Mesothelial cell of epicardium (in vitro differentiated cells): Measurements from ENCODE around the gene PLEKHG3. TPM values are rescaled to one million over a fixed set of nuclear protein-coding genes. Genes with fewer than 3 reads are reported as not detected.

ENCODE experiments used
- DNase-seq, 2 experiments: peaks; one replicate each; pipeline ENCODE4 v3.0.0; 2021; ENCODE audit warnings: low spot score in 2 of 2; ENCODE audit not compliant: unreplicated experiment in 2 of 2
- H3K27ac Mint-ChIP-seq: 2 replicates; pipeline ENCODE4 v1.8.0; 2021; ENCODE audit warnings: mixed read lengths
- H3K27me3 Mint-ChIP-seq: 2 replicates; pipeline ENCODE4 v1.8.0; 2021; ENCODE audit warnings: low read depth, mixed read lengths
- H3K36me3 Mint-ChIP-seq: 2 replicates; pipeline ENCODE4 v1.8.0; 2021; ENCODE audit warnings: mixed read lengths
- H3K4me1 Mint-ChIP-seq: 2 replicates; pipeline ENCODE4 v1.8.0; 2021; ENCODE audit warnings: mixed read lengths
- H3K4me3 Mint-ChIP-seq: 2 replicates; pipeline ENCODE4 v1.8.0; 2021; ENCODE audit warnings: mild to moderate bottlenecking, moderate library complexity, mixed read lengths
- H3K9me3 Mint-ChIP-seq: 2 replicates; pipeline ENCODE4 v1.8.0; 2021; ENCODE audit warnings: mixed read lengths
- total RNA-seq: library from RNA; stranded (reverse); gene quantifications from 3 replicates; pipeline ENCODE4 v1.2.1, GENCODE V29; 2021
- TF ChIP-seq, protein P1 (sequence below): fragments of 200-600 bp; sonication (generic); IDR thresholded peaks from one replicate; pipeline ENCODE4 v1.5.0; 2021; ENCODE audit warnings: antibody characterized with exemption; ENCODE audit not compliant: unreplicated experiment

Gene PLEKHG3
- total RNA-seq, 1 donor from 2014 or later, result 141 TPM

DNA sequence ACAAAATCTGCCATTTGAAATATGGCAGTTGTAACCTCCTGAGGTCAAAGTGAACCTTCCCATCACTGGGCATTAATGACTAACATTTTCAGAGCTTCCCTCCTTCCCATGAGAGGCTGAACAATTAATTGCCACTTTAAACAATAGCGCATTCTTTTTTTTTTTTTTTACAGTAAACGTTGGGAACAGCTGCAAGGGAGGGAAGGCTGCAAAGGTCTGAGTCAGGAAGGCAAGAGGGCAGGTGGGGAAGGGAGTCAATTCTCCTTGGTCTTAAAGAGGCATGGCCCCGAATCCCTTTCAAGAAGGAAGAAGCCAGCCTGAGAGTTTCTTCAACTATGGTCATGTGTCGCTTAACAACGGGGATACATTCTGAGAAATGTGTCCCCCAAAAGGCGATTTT, 41.0 kb upstream of the PLEKHG3 start:
- DNase-seq, result no peak
- TF ChIP-seq, protein P1, sequence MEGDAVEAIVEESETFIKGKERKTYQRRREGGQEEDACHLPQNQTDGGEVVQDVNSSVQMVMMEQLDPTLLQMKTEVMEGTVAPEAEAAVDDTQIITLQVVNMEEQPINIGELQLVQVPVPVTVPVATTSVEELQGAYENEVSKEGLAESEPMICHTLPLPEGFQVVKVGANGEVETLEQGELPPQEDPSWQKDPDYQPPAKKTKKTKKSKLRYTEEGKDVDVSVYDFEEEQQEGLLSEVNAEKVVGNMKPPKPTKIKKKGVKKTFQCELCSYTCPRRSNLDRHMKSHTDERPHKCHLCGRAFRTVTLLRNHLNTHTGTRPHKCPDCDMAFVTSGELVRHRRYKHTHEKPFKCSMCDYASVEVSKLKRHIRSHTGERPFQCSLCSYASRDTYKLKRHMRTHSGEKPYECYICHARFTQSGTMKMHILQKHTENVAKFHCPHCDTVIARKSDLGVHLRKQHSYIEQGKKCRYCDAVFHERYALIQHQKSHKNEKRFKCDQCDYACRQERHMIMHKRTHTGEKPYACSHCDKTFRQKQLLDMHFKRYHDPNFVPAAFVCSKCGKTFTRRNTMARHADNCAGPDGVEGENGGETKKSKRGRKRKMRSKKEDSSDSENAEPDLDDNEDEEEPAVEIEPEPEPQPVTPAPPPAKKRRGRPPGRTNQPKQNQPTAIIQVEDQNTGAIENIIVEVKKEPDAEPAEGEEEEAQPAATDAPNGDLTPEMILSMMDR, result no peak
- Mint-ChIP-seq H3K27ac (peak overlapping the region; percentile 82), H3K9me3 (no peaks in the 10 kb centered on the region), H3K27me3 (no peaks in the 10 kb centered on the region), H3K4me1 (peaks cover 17% of the 10 kb centered on the region), H3K4me3 (no peak overlapping the region), H3K36me3 (no peaks in the 10 kb centered on the region)

DNA sequence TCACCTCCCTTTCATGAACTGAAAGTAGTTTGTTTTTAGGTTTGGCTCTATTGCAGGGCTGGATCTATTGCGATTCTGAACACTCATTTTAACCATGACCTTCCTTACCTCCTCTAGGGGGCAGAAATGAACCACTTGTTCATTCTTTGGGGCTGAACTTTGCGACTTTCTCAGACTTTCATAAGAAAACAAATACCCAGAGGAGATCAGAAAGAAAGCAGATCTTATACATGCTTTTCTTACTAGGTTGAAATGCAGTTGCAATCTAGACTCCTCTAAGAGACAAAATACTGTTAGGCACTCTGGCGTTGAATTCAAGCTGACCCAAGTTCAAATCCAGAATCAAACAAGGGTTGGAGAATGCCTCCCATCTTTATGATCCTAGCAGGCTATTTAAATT, 32.6 kb upstream of the PLEKHG3 start:
- H3K27ac Mint-ChIP-seq, result peak overlapping the region; percentile 69
- no peak for DNase-seq
- H3K9me3 Mint-ChIP-seq, result no peaks in the 10 kb centered on the region
- no peaks in the 10 kb centered on the region for H3K36me3 Mint-ChIP-seq
- TF ChIP-seq, protein P1, result peak; percentile 54
- H3K4me3 Mint-ChIP-seq, result no peak overlapping the region
- H3K4me1 Mint-ChIP-seq, result peaks cover 20% of the 10 kb centered on the region
- no peaks in the 10 kb centered on the region for H3K27me3 Mint-ChIP-seq

DNA sequence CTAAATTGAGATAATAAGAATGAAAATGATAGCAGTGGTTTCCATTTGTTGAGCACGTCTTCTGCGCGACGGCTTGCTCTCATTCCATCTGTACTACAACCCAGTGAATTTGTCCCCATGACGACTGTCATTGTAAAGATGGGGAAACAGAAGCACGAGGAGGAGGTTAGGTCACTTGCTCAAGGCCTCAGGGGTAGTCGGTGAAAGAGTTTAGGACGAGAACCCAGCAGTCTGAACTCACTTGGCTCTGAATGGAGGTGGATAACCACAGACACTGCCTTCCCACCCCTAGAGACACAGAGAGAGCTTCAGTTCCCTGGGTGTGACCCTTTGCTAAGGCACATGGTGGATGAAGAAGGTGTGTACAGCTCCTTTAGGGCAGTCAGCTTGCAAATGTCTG, 30.9 kb upstream of the PLEKHG3 start:
- peak overlapping the region; percentile 37 for H3K27ac Mint-ChIP-seq

DNA sequence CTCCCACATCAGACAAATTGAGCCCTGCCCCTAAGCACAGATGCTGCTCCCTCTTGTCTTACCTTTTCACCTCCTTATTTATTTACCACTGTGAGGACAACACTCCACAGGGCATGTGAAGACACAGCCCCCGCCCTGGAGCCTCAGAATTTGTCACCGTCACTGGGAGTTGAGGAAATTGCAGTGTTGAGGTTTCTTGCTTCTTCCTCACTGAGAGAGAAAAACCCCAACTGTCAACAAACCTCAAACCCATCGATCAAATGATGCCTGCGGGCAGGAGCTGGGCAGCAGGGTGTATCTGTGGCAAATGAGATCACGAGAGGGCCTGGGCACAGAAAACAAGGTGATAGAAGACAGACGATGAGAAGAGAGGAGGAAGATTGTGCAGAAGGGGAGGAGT, 30.5 kb upstream of the PLEKHG3 start:
- H3K4me1 Mint-ChIP-seq, result peaks cover 18% of the 10 kb centered on the region
- no peaks in the 10 kb centered on the region for H3K9me3 Mint-ChIP-seq
- peak overlapping the region; percentile 70 for H3K27ac Mint-ChIP-seq
- TF ChIP-seq, protein P1, result no peak
- no peak for DNase-seq
- no peaks in the 10 kb centered on the region for H3K27me3 Mint-ChIP-seq
- H3K36me3 Mint-ChIP-seq, result no peaks in the 10 kb centered on the region
- no peak overlapping the region for H3K4me3 Mint-ChIP-seq

More for the DNA sequence above, 30.9 kb upstream of the PLEKHG3 start:
- no peaks in the 10 kb centered on the region for H3K9me3 Mint-ChIP-seq
- TF ChIP-seq, protein P1, result no peak
- no peaks in the 10 kb centered on the region for H3K36me3 Mint-ChIP-seq
- H3K27me3 Mint-ChIP-seq, result no peaks in the 10 kb centered on the region
- H3K4me3 Mint-ChIP-seq, result no peak overlapping the region
- peaks cover 18% of the 10 kb centered on the region for H3K4me1 Mint-ChIP-seq
- no peak for DNase-seq

DNA sequence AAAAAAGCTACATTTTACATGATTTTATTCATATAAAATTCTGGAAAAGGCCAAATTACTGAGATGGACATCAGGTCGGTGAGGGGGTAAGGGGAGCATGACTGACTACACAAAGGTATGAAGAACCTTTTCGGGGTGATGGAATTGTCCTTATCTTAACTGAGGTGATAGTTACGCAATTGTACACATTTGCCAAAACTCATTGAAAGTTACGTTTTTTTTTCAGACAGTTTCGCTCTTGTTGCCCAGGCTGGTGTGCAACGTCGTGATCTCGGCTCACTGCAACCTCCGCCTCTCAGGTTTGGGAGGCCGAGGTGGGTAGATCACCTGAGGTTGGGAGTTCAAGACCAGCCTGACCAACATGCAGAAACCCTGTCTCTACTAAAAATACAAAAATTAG, 29.4 kb upstream of the PLEKHG3 start:
- H3K27ac Mint-ChIP-seq, result peak overlapping the region; percentile 50
- no peaks in the 10 kb centered on the region for H3K27me3 Mint-ChIP-seq
- H3K9me3 Mint-ChIP-seq, result no peaks in the 10 kb centered on the region
- H3K4me3 Mint-ChIP-seq, result no peak overlapping the region
- H3K36me3 Mint-ChIP-seq, result no peaks in the 10 kb centered on the region
- H3K4me1 Mint-ChIP-seq, result peaks cover 18% of the 10 kb centered on the region
- TF ChIP-seq, protein P1, result no peak
- no peak for DNase-seq

DNA sequence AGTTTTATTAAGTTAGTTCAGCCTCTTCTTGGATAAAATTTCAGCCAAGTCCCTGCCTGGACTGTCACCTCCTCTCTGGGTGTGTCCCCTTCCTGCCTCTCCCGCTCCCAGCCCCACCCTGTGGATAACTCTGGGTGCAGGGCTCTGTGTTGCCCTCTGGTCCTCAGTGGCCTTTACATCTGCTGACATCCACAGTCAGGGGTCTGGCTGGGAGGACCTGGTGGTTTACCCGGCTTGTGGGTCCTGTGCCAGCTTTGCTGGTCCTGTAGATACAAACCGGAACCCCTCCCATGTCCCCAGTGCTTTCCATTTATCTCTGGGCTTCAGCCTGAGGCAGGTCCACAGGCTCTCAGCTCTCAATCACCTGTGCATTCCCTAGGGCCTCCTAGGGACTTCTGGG, 28.9 kb upstream of the PLEKHG3 start:
- no peak overlapping the region for H3K27ac Mint-ChIP-seq
- H3K4me1 Mint-ChIP-seq, result peaks cover 23% of the 10 kb centered on the region

More for the DNA sequence above, 28.9 kb upstream of the PLEKHG3 start:
- no peak for DNase-seq
- TF ChIP-seq, protein P1, result no peak
- Mint-ChIP-seq H3K4me3 (no peak overlapping the region), H3K9me3 (no peaks in the 10 kb centered on the region), H3K27me3 (no peaks in the 10 kb centered on the region), H3K36me3 (no peaks in the 10 kb centered on the region)
